Endothelial cell of umbilical vein (primary cell): Measurements from ENCODE around the gene KIR2DL1. TPM values are rescaled to one million over a fixed set of nuclear protein-coding genes. Genes with fewer than 3 reads are reported as not detected.
"Not testable (repeated sequence)": the region's sequence is repeated elsewhere in the genome, so short reads cannot be mapped to it uniquely, and the experiment has no call there.

Source experiments
- BruUV-seq: library from RNA; stranded (reverse); fragments of 400-500 nt; replicated peaks from 2 replicates; lab custom pipeline; 2021; lab: Mats Ljungman, UMichigan
- CTCF ChIA-PET: fragments of 300-600, 350-600 bp; sonication (Branson Sonifier 250); formaldehyde crosslinking; loops from one replicate; lab custom pipeline; 2021; ENCODE audit warnings: antibody characterized with exemption, inconsistent platforms; lab: Charles Lee
- POLR2A ChIA-PET: fragments of 300-600, 350-600 bp; sonication (Branson Sonifier 250); formaldehyde crosslinking; loops from one replicate; lab custom pipeline; 2021; ENCODE audit warnings: antibody characterized with exemption, inconsistent platforms; lab: Charles Lee
- DNase-seq: peaks from one replicate; pipeline ENCODE4 v3.0.0-alpha.2; 2011; ENCODE audit warnings: low read depth, low spot score
- FAIRE-seq: peaks from 2 replicates; lab custom pipeline; 2011; peaks lifted over from hg19 to GRCh38; lab: Jason Lieb, UNC
- H2AFZ ChIP-seq: 2 replicates; pipeline ENCODE4 v1.6.0; 2012; ENCODE audit warnings: low read depth, low read length, control low read depth, inconsistent platforms
- H3K27ac ChIP-seq: 2 replicates; pipeline ENCODE4 v1.5.1; 2011; ENCODE audit warnings: low read depth, mild to moderate bottlenecking, control low read depth, low read length, moderate library complexity; ENCODE audit not compliant: insufficient read depth
- H3K27me3 ChIP-seq, 2 experiments: 2 replicates each; pipeline versions ENCODE4 v1.6.0 to v1.6.1; 2011; ENCODE audit warnings: low read length in 2 of 2, mixed read lengths in 1 of 2; ENCODE audit not compliant: control insufficient read depth in 2 of 2, insufficient read depth in 2 of 2
- H3K36me3 ChIP-seq, 2 experiments: 2 replicates in 1 of 2; 3 replicates in 1 of 2; pipeline ENCODE4 v1.5.1; 2011; ENCODE audit warnings: low read length in 2 of 2, mild to moderate bottlenecking in 1 of 2, moderate library complexity in 1 of 2; ENCODE audit not compliant: control insufficient read depth in 2 of 2, insufficient read depth in 2 of 2; ENCODE audit errors: extremely low read depth in 1 of 2
- H3K4me1 ChIP-seq: 3 replicates; pipeline ENCODE4 v1.5.1; 2011; ENCODE audit warnings: mild to moderate bottlenecking, low read length; ENCODE audit not compliant: control insufficient read depth, insufficient read depth; ENCODE audit errors: extremely low read depth
- H3K4me2 ChIP-seq: 2 replicates; pipeline ENCODE4 v1.6.1; 2011; ENCODE audit warnings: low read length, control low read depth, mixed read lengths; ENCODE audit not compliant: insufficient read depth
- H3K4me3 ChIP-seq, 3 experiments: fragments of 200-600 bp in 1 of 3; sonication (generic), shearing (Covaris generic) in 1 of 3; replicated peaks in 1 of 3; 2 replicates each; pipeline ENCODE4 v1.5.1; 2011 to 2016; ENCODE audit warnings: control low read depth in 3 of 3, low read length in 3 of 3, mild to moderate bottlenecking in 2 of 3, inconsistent platforms in 1 of 3, low read depth in 1 of 3, moderate library complexity in 1 of 3; ENCODE audit not compliant: insufficient read depth in 1 of 3
- H3K79me2 ChIP-seq: 2 replicates; pipeline ENCODE4 v1.6.0; 2012; ENCODE audit warnings: low read length, inconsistent platforms; ENCODE audit not compliant: control insufficient read depth, insufficient read depth
- H3K9ac ChIP-seq: replicated peaks from 2 replicates; pipeline ENCODE3; 2011; ENCODE audit warnings: low read length, control low read depth; ENCODE audit not compliant: insufficient read depth; ENCODE audit errors: extremely low read depth
- H3K9me1 ChIP-seq: replicated peaks from 3 replicates; pipeline ENCODE4 v1.6.0; 2011; ENCODE audit warnings: mild to moderate bottlenecking, low read length; ENCODE audit not compliant: control insufficient read depth, insufficient read depth; ENCODE audit errors: extremely low read depth
- H3K9me3 ChIP-seq: replicated peaks from 2 replicates; pipeline ENCODE4 v1.5.1; 2012; ENCODE audit warnings: low read length, inconsistent platforms; ENCODE audit not compliant: control insufficient read depth, insufficient read depth
- H4K20me1 ChIP-seq: replicated peaks from 2 replicates; pipeline ENCODE3; 2011; ENCODE audit warnings: mild to moderate bottlenecking, low read length; ENCODE audit not compliant: control insufficient read depth, insufficient read depth; ENCODE audit errors: extremely low read depth
- CTCF ChIP-seq, 2 donors: IDR thresholded peaks; 1 replicate in 1 of 2; 2 replicates in 1 of 2; pipeline ENCODE4 v1.5.1; 2011; ENCODE audit warnings: low read length in 2 of 2, mild to moderate bottlenecking in 2 of 2, moderate library complexity in 2 of 2, control low read depth in 1 of 2, inconsistent platforms in 1 of 2, low read depth in 1 of 2; ENCODE audit not compliant: insufficient read depth in 1 of 2; ENCODE audit errors: extremely low read depth in 1 of 2
- EZH2 ChIP-seq: IDR thresholded peaks from 2 replicates; pipeline ENCODE4 v1.6.1; 2012; ENCODE audit warnings: borderline replicate concordance, low read depth, mild to moderate bottlenecking, moderate library complexity, low read length, inconsistent platforms; ENCODE audit not compliant: severe bottlenecking
- FOS ChIP-seq: IDR thresholded peaks from 2 replicates; pipeline ENCODE4 v1.6.1; 2011; ENCODE audit warnings: mild to moderate bottlenecking, low read length, moderate library complexity, borderline replicate concordance; ENCODE audit not compliant: insufficient read depth
- GATA2 ChIP-seq: IDR thresholded peaks from 2 replicates; pipeline ENCODE4 v1.7.0; 2011; ENCODE audit warnings: low read depth, mild to moderate bottlenecking, moderate library complexity, mixed read lengths, low read length; ENCODE audit not compliant: insufficient read length, insufficient read depth
- JUN ChIP-seq: IDR thresholded peaks from 2 replicates; pipeline ENCODE4 v1.6.1; 2011; ENCODE audit warnings: borderline replicate concordance, low read depth; ENCODE audit not compliant: insufficient read length, insufficient read depth
- MYC ChIP-seq: IDR thresholded peaks from one replicate; pipeline ENCODE4 v1.6.1; 2011; ENCODE audit warnings: mild to moderate bottlenecking, low read depth, low read length
- POLR2A ChIP-seq: IDR thresholded peaks from 2 replicates; pipeline ENCODE4 v1.6.1; 2012; ENCODE audit warnings: low read depth, mild to moderate bottlenecking, control low read depth, low read length
- POLR2AphosphoS5 ChIP-seq: IDR thresholded peaks from 2 replicates; pipeline ENCODE4 v1.6.1; 2012; ENCODE audit warnings: low read depth, mild to moderate bottlenecking, control low read depth, low read length, moderate library complexity; ENCODE audit not compliant: insufficient read depth
- dilution Hi-C: fragments of 300-500 bp; cut with MboI; formaldehyde crosslinking; loops from one replicate; pipeline ENCODE4 v1.15.0; 2019; ENCODE audit warnings: low sequenced_read_pairs; ENCODE audit not compliant: extremely low pct_ligation_motif_present
- intact Hi-C: fragments of 100-400 bp; cut with micrococcal nuclease; formaldehyde crosslinking; loops from one replicate; pipeline ENCODE4 v1.10.0; 2022
- polyA plus RNA-seq, 4 experiments: library from polyadenylated mRNA; depleted of rRNA in 3 of 4; stranded (reverse) in 3 of 4; unstranded in 1 of 4; fragments of >200 nt; gene quantifications; 2 replicates each; pipeline versions ENCODE4 v1.2.1 to v1.2.3, GENCODE V29; 2011 to 2012; ENCODE audit warnings: missing spikeins in 1 of 4
- total RNA-seq: library from RNA; stranded (reverse); gene quantifications from 2 replicates; pipeline ENCODE4 v1.2.3, GENCODE V29; 2021
- TF ChIP-seq, protein P1 (sequence below): IDR thresholded peaks from 2 replicates; pipeline ENCODE4 v1.6.1; 2011; ENCODE audit not compliant: insufficient read depth, insufficient read length

Gene KIR2DL1
- total and polyA plus RNA-seq, 2 donors (not counting 3 experiments of a cell fraction or from before 2014, with no cell fraction given), result not detected

- Histone ChIP-seq H3K79me2 (no peaks in the 10 kb centered on the region), H3K27ac (no peak overlapping the region), H3K9me3 (peaks cover 7% of the 10 kb centered on the region), H3K27me3 (no peaks in the 10 kb centered on the region), H3K4me2 (no peak overlapping the region), H3K9me1 (no peaks in the 10 kb centered on the region), H3K4me1 (no peaks in the 10 kb centered on the region), H4K20me1 (no peaks in the 10 kb centered on the region), H3K4me3 (no peak overlapping the region), H3K9ac (no peak overlapping the region), H3K36me3 (no peaks in the 10 kb centered on the region), H2AFZ (no peak overlapping the region)
- CTCF ChIA-PET, result no interaction called here
- intact Hi-C loops (no loop called here), dilution Hi-C loops (no loop called here)
- TF ChIP-seq POLR2AphosphoS5 (no peak), FOS (no peak), EZH2 (no peak), JUN (no peak), GATA2 (no peak), CTCF (IDR thresholded peaks at IDR 0.05; ENCODE audit: extremely low read depth in 1 of 2, insufficient read depth in 1 of 2, low read depth in 1 of 2, low read length in 2 of 2) (no peak), POLR2A (no peak), MYC (no peak)
- TF ChIP-seq, protein P1, sequence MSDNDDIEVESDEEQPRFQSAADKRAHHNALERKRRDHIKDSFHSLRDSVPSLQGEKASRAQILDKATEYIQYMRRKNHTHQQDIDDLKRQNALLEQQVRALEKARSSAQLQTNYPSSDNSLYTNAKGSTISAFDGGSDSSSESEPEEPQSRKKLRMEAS, result no peak
- DNase-seq (no peak), FAIRE-seq (no peak)
- BruUV-seq, result no TSS peak
- POLR2A ChIA-PET, result no interaction called here
Measured at GRCh38 chr19:54731191-54731590, 38.4 kb upstream of the KIR2DL1 start.

- H3K27ac ChIP-seq, dilution Hi-C loops, FAIRE-seq, intact Hi-C loops, H3K9ac ChIP-seq, BruUV-seq, H3K9me3 ChIP-seq, H3K4me1 ChIP-seq, DNase-seq, H3K79me2 ChIP-seq, H3K4me3 ChIP-seq, H4K20me1 ChIP-seq, H3K27me3 ChIP-seq, H2AFZ ChIP-seq, H3K36me3 ChIP-seq, H3K4me2 ChIP-seq, POLR2A ChIA-PET, H3K9me1 ChIP-seq, CTCF ChIA-PET: not testable (repeated sequence)
Measured at GRCh38 chr19:54738306-54738705, 31.3 kb upstream of the KIR2DL1 start, which contains the start of gene KIR2DL3. KIR2DL3 (plus strand) TSS chr19:54738513; CDS start chr19:54738546, 33 bp downstream.
